HG03108 (cell line): Measurements from ENCODE around the gene RPRD1B.
"Not testable (repeated sequence)": the region's sequence is repeated elsewhere in the genome, so short reads cannot be mapped to it uniquely, and the experiment has no call there.

Experiments used
- ATAC-seq: cut with Tn5 transposase; IDR thresholded peaks from one replicate; pipeline ENCODE4 v1.9.1; 2021; ENCODE audit warnings: moderate library complexity; ENCODE audit not compliant: unreplicated experiment

Gene RPRD1B

GRCh38 chr20:38000293-38000692, 33.3 kb upstream of the RPRD1B start:
- no peak for ATAC-seq

DNA sequence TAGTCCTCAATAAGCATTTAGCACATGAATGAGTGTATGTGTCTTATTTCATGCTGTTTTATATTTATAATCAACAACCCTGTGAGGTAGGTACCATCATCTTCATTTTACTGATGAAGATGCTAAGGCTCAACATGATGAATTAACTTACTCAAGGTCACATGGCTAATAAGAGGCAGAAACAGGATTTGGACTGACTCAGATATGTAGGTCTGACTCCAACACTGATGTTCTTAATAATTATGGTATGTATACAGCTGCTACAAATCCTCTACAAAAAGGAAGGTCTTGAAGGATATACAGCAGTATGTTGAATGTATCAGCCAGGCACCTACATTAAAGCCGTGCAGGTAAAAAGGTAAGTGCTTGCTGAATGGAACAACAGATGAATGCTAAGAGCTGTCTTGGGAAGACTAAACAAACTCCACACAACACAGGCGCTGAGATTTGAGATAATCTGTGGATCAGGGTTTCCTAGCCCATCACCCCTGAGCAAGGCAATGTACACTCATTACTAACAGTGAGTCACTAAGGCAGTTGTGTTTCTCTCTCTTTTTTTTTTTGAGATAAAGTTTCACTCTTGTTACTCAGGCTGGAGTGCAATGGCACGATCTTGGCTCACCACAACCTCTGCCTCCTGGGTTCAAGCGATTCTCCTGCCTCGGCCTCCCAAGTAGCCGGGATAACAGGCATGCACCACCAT, 32.2 kb upstream of the RPRD1B start:
- no peak for ATAC-seq

GRCh38 chr20:38001981-38002380, 31.6 kb upstream of the RPRD1B start:
- no peak for ATAC-seq

DNA sequence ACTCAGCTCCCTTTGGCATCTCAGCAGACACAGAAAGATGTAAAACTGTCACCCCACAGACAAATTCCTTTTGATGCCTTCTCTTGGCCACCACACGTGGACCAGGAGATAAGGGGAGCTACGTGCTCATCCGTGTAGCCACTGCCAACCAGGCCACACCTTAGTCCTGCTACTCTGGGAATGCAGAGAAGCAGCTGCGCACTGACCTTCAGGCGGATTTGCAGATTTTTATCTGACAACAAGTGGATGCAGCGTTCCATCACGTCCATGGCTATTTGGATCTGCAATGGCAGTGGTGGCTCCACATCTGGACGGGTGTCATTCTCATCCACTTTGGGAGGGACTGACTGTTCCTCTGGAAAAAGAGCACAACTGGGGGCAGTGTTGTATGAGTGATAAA, 31.1 kb upstream of the RPRD1B start:
- no peak for ATAC-seq

DNA sequence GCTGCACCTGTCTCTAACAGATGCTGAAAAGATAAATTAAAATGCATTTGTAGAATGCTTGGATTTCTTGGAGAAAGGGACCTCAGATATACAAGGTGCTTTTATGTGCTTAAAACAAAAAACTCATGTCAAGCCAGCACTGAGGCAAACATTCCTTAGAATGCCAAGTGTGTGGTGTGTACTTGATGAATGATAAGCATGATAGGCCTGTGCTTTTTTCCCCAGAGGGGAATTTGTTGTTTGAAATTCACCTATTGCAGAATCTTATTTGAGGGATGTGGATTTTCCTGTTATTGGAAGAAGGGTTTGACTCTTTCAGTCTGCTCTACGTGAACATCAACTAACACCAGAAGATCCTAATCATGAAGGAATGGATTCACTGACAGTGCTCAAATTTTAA, 29.1 kb upstream of the RPRD1B start:
- ATAC-seq, result no peak

- no peak for ATAC-seq
These were observed 27.6 kb upstream of the RPRD1B start for GRCh38 chr20:38005903-38006302.

GRCh38 chr20:38007526-38007925, 26.0 kb upstream of the RPRD1B start:
- ATAC-seq, result no peak

DNA sequence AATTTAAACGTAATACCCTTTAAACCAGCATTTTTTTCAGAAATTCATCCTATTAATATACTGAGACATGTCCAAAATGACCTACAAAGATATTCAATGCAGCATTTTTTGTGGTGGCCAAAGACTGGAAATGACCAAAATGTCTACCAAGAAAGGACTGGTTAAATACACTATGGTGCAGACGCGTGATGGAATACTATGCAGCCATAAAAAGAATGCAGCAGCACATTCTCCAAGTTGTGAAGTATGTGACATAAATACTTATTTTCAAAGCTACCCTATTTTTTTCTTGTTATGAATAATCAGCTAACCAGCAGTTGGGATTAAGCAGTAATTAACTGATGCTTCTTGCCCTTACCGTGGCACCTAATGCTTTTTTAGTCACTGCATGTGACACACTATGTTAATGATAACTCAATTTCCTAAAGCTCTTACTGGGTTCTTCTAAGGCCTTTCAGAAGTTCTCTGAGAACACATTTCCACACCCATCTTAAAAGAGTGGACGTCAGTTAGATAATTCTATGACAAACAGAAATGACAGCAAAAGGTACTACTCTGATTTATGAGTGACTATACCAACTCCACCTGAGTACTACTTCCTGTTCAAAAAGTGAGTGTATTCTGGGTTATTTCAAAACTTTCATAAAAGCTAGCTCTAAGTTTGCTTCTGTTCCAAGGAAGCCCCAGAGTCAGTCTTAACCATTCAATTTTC, 25.2 kb upstream of the RPRD1B start:
- no peak for ATAC-seq

DNA sequence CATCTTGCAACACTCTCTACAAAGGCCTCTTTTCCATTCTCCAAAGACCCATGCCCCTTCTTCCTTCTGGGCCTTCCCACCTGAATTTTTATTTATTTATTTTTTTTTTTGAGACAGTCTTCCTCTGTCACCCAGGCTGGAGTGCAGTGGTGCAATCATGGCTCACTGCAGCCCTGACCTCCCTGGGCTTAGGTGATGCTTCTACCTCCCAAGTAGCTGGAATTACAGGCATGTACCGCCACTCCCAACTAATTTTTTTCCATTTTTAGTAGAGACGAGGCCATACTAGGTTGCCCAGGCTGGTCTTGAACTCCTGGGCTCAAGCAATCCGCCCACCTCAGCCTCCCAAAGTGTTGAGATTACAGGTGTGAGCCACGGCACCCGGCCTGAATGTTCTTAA, 24.1 kb upstream of the RPRD1B start:
- not testable (repeated sequence) for ATAC-seq

GRCh38 chr20:38011696-38012095, 21.9 kb upstream of the RPRD1B start:
- no peak for ATAC-seq

GRCh38 chr20:38012332-38012731, 21.2 kb upstream of the RPRD1B start:
- ATAC-seq, result no peak

DNA sequence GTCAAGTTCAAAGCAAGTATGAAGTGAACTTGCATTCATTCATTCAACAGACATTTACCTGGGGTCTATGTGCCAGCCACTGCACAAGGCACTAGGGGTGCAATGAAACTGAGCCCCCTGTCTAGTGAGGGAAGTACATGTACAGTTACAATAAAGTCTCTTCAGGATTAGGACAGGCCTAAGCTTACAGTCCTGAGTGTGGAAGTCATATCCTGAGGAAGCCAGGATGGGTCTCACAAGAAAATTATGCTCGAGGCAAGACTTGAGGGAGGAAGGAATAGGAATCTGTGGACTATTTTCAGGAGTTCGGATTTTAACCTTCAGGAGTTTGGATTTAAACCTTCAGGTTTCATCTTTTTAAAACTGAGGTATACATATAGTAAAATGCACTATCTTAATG, 19.7 kb upstream of the RPRD1B start:
- no peak for ATAC-seq

- no peak for ATAC-seq
These were observed 15.6 kb upstream of the RPRD1B start for GRCh38 chr20:38017959-38018358.

DNA sequence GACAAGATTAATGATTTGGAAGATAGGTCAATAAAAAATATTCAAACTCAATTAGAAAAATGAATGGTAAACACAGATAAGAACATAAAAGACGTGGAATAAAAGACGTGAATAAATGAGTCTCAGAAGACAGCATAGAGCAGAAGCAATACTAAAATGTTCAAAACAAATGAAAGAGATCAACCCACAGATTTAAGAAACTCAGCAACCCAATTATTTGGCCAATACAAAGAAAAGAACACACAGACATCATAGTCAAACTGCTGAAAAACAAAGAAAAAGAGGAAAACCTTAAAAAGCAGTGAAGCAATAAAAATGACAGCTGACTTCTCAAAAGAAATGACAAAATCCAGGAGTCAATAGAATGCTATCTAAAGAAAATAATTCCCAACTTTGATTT, 15.2 kb upstream of the RPRD1B start:
- no peak for ATAC-seq

GRCh38 chr20:38021087-38021772, 12.3 kb upstream of the RPRD1B start:
- no peak for ATAC-seq

GRCh38 chr20:38023181-38024001, 10.2 kb upstream of the RPRD1B start:
- peak; percentile 58 for ATAC-seq

GRCh38 chr20:38024496-38024895, 9.1 kb upstream of the RPRD1B start:
- no peak for ATAC-seq

DNA sequence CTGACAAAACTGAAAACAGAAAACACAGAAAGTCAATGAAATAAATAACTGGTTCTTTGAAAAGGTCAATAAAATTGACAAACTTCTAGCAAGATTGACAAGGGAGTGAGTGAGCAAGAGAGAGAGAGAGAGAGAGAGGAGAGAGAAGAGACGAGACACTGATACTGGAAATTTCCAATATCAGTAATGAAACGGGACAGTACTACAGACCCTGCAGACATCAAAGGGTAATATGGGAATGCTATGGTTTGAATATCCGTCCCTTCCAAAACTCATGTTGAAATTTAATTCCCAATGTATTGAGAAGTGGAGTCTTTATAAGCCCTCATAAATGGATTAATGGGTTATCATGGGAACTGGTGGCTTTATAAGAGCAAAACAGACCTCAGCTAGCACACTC, 4.1 kb upstream of the RPRD1B start:
- no peak for ATAC-seq

DNA sequence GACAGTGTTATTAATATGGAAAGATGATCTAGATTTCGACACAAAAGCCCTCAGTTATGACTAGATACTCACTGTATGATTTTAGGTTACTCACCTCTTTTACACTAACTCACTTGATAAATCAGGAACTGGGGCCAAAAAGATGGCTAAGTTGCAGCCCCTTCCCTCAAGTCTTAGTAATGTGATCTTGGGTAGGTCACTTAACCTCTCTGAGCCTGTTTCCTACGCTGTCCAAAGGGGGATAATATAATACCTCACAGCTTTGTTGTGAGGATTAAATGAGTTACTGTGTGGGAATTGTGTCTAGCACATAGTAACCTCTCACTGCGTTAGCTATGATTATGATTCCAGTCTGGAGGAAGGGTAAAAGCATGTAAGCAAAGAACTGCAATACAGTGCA, 1.6 kb upstream of the RPRD1B start:
- ATAC-seq, result no peak

DNA sequence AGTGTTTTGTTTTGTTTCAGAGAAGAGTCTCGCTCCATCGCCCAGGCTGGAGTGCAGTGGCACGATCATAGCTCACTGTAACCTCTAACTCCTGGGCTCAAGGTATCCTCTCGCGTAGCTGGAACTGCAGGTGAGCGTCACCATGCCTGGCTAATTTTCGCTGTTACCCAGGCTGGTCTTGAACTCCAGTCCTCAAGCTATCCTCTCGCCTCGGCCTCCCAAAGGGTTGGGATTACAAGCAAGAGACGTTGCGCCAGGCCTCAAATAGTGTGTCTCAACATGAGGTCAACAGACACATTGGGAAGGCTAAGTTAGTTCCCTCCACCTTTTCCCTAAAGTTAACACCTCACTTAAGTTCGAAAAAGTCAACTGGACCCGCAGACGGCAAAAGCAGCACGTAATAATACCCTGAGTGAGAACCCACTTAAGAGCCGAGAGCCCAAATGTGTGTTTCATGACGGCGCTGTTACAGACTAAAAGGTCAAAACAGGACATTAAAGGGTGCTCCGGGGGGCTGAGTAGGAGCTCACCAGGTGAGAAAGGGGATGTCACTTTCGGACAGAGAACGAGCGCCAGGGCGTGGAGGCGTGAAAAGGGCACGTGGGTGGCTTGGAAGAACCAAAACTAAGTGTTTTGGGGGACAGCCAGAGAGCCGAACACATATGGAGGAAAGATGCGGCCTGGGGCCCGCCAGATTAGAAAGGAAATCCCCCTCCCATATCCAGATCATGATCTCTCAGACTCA, 789 bp upstream of the RPRD1B start:
- ATAC-seq, result peak; percentile 28
